CD4-positive, alpha-beta T cell treated with Interleukin-2 at 100 ng/mL for 4 hours (primary cell): Measurements from ENCODE around the gene BTG3.

Experiments
- DNase-seq: peaks from one replicate; pipeline ENCODE4 v3.0.0-alpha.2; 2020; ENCODE audit warnings: low spot score

The BTG3 gene

GRCh38 chr21:17585875-17586450 lies 26.7 kb downstream of the BTG3 start:
- DNase-seq = peak; percentile 63

GRCh38 chr21:17583898-17584297 lies 28.8 kb downstream of the BTG3 start:
- DNase-seq = no peak

- no peak for DNase-seq
Observed at GRCh38 chr21:17580319-17580718, 32.4 kb downstream of the BTG3 start.

- DNase-seq = no peak
Observed at GRCh38 chr21:17578876-17579275, 33.8 kb downstream of the BTG3 start.

GRCh38 chr21:17578162-17578561 lies 34.5 kb downstream of the BTG3 start:
- no peak for DNase-seq

- no peak for DNase-seq
Observed at GRCh38 chr21:17577701-17578100, 35.0 kb downstream of the BTG3 start.

- no peak for DNase-seq
Observed at GRCh38 chr21:17576080-17576835, 36.4 kb downstream of the BTG3 start.

GRCh38 chr21:17575076-17575475 lies 37.6 kb downstream of the BTG3 start:
- no peak for DNase-seq

GRCh38 chr21:17572431-17572830 lies 40.3 kb downstream of the BTG3 start:
- DNase-seq = no peak

GRCh38 chr21:17570786-17571185 lies 41.9 kb downstream of the BTG3 start:
- no peak for DNase-seq

- no peak for DNase-seq
Observed at GRCh38 chr21:17560377-17561025, 52.2 kb downstream of the BTG3 start.

- no peak for DNase-seq
Observed at GRCh38 chr21:17554679-17555465, 57.8 kb downstream of the BTG3 start.

GRCh38 chr21:17554120-17554519 lies 58.6 kb downstream of the BTG3 start:
- DNase-seq = no peak

- no peak for DNase-seq
Observed at GRCh38 chr21:17552410-17552809, 60.3 kb downstream of the BTG3 start.

- DNase-seq = no peak
Observed at GRCh38 chr21:17550671-17551308, 61.9 kb downstream of the BTG3 start.

GRCh38 chr21:17548262-17548661 lies 64.4 kb downstream of the BTG3 start:
- DNase-seq = no peak

- DNase-seq = no peak
Observed at GRCh38 chr21:17545007-17545406, 67.7 kb downstream of the BTG3 start.
